ENCODE data around the gene ERC1.

ERC1 gene

GRCh38 chr12:1464925-1465324 is 473.9 kb downstream of the ERC1 start:
- DNase-seq: no peak

GRCh38 chr12:1465990-1466389 is 475.0 kb downstream of the ERC1 start:
- DNase-seq: no peak

- no peak for DNase-seq
Measured at GRCh38 chr12:1466481-1467154, 475.6 kb downstream of the ERC1 start.

DNA sequence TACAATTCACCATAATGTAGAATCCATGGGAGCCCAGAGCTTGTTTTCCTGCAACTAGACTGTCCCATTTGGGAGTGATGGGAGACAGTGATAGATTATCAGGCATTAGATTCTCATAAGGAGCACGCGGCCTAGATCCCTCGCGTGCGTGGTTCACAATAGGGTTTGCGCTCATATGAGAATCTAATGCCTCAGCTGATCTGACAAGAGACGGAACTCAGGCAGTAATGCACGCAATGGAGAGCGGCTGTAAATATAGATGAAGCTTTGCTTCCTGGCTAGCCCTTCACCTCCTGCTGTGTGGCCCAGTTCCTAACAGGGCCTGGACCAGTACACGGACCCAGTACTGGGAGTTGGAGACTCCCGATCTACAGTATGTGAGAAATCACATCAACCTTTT is 476.7 kb downstream of the ERC1 start:
- no peak for DNase-seq

GRCh38 chr12:1469070-1469469 is 478.0 kb downstream of the ERC1 start:
- no peak for DNase-seq

- no peak for DNase-seq
Measured at GRCh38 chr12:1470051-1470450, 479.0 kb downstream of the ERC1 start.

DNA sequence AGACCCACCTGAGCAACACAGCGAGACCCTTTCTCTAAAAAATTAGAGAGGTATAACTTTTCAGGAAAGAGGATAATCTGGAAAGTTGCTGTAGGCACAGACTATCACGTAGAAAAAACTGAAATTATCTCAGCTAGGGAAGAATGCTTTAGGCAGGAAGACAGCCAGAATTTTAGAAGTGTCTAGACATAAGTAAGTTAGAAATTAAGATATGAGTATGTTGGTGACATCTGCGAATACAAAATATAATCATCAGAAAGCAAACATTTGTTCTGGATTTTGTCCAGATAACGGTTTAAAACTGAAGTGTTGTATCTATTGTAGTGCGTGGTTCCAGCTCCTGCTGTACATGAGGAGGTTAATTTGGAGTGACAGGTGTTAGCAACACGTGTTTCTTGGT is 480.2 kb downstream of the ERC1 start:
- DNase-seq: no peak

GRCh38 chr12:1473418-1473817 is 482.4 kb downstream of the ERC1 start:
- DNase-seq: no peak

DNA sequence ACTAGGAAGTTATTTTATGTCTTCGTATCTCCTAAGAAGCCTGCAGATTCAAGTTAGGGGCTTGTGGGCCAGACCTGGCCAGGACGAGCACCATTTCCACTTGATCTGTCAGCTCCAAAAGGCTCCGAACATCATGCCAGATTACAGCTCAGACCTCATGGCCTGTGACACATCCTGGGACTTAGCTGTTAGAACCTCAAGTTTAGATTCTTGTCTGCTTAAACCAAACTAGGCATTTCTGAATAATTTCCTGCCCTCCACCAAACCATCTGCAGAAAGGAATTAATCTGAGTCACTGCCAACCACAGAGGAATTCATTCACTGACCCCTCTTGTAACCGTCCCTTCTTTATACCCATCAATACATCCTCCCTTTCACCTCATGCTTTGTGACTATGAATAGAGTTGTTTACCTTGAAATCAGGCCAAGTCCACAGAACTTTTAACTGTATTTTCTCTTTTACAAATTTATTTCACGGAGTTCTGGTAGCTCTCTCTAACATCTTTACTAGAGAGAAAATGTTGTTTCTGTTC is 483.1 kb downstream of the ERC1 start:
- no peak for DNase-seq

DNA sequence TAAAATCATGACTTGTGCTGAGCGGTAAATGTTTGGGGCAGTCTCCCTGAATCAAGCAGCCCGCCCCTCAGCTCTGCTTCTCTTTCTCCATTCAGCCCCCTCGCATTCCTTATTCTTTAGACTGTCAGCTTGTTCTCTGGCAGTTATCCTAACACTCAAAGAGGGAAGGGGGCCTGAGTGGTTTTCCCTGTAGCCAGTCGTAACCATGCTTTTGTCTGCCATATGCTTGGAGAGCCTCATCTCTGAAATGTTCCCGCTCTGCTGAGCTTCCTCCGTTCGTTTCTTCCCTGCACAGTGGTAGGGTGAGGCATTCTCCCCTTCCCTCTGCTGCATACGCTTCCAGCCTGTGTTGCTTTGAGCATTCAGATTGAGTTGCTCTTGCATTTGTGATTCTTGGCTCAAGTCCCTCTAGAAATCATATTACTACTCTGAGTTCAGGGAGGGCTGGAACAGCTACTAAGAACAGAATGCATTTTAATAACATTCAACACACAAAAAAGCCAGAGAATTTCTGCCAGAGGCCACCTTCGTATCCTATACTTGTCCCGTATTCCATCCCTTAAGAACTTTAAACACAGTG is 483.6 kb downstream of the ERC1 start:
- DNase-seq: no peak

DNA sequence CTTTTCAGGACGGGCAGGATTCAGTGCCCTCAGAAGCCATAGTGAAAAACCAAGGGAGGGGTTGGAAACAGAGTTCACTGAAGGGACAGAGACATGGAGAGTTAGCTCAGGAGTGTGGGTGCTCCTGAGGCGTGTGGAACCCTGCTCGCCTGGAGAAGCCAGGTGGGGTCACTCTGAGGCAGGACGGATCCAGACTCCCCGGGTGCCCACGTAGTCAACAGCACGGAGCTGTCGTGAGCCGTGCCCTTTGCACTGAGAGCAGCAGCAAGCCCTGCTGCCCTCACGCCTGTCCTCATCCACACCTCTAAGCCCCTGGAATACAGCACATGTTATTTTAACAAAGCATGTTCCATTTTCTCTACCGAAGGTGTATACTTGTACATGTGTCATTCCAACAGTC is 488.6 kb downstream of the ERC1 start:
- DNase-seq: no peak

DNA sequence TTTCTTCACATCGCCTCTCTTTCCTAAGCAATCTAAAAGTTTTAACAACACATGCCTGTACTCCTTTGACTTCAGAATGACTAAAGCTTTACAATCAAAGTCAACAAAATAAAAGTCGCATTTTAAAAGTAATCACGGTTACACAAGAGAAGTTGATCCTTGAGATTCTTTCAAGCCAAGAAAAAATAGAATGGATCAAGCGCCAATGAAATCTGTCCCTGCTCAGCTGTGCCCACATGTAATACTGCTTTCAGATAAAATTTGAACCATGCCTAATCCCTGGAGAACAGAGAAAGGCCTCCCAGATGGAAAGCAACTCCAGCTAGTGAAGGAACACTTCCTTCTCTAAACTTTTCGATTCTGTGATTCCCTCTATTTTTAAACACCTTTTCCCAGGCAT is 490.3 kb downstream of the ERC1 start:
- DNase-seq: no peak

DNA sequence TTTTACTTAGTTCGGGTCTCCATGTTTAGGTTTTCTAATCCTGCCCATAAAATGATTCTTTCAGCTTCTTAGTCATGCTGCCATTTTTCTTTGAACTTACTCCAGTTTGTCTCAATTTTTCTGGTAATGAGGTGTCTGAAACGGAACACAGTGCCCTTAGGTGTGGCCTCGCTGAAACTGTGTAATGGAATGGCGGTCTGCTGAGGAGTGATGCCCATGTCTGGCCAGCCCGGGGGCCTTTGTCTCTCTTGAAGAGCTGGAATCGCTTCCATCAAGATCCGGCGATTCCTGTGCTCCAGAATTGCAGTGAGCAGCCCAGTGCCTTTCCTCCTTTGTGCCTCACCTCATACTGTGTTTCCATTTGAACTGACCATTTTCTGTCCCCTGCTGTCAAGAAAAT is 490.9 kb downstream of the ERC1 start:
- no peak for DNase-seq

GRCh38 chr12:1488908-1489381 is 497.9 kb downstream of the ERC1 start:
- no peak for DNase-seq

DNA sequence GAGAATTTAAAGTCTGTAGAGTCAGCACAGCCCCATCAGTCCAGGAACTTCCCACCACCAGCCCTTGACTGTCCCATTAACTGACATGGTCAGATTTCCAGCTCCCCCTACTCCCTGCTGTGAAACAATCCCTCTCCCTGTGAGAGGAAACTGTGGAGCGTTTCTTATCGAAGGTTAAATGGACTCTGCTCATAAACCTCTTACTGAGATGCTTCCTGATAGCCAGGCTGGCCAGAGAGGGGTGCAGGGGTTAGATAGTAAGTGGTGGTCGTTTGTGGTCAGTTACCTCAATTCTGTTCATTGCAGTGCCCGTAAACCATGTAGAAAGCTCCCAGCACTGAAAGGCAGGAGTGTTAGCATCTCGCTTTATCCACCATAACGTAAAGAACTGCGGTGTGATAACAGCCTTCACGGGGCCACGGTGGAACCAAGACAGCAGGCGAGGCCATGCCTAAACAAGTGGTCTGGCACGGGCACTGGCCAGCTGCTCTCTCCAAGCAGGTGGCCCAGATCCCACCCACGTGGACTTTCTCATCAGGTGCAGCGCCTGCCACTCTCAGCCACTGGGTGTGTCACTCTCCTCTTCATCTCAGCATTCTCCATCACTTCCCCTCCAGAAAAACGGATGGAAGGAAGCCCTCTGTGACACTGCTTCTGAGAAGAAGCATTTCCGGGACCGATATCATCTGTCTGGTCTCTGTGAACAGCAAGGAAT is 501.1 kb downstream of the ERC1 start:
- DNase-seq: no peak

- no peak for DNase-seq
Measured at GRCh38 chr12:1493781-1494565, 502.9 kb downstream of the ERC1 start.

DNA sequence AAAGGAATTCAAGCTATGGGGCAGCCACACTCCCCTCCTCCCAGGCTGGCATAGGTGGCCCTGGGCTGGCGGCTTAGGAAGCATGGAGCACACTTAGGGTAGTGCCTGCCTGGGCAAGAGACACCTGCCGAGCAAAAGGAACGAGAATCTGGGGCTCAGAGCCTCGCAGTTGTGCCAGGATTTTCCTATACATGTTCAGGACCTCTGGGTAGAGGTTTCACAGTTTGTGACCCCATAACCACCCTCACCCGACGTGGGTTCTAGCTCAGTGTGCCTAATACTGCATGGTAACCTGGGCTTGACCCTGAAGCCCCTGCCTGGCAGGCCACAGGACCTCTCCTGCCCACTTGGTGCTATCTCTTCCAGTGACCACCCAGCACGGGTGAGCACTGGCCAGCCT is 503.8 kb downstream of the ERC1 start:
- no peak for DNase-seq

DNA sequence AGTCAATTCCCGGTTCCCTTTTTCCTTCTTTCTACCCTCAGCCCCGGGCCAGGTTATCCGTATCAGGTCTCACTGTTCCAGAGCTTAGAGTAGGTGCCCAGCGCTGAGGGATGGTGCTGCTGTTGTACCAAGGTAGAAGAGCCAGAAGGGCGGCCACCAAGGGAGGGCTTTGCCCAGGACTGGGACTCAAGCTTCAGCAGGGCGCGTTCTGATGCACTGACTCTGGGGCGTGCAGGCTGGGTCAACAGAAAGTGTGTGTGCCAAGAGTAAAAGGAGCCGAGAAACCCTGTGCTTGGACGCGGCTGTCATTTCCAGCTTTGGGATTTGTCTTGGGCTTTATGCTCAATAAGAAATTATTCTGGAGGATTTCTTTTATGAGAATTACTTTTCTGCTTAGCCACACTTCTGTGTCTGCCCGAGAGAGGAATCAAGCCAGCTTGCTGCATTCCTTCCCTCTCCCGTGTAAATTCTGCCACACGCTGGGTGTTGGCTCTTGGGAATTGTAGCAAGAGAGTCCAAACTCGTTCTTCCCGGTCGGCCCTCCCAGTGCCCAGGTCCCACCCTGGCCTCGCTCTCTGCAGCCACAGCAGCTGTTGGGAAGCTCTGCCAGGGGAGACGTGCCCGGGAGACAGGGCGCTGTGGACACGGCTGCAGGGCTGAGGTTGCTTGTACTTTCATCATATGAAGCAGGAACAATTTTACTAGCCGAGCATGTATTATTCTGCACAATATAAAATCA is 505.3 kb downstream of the ERC1 start:
- DNase-seq: no peak

DNA sequence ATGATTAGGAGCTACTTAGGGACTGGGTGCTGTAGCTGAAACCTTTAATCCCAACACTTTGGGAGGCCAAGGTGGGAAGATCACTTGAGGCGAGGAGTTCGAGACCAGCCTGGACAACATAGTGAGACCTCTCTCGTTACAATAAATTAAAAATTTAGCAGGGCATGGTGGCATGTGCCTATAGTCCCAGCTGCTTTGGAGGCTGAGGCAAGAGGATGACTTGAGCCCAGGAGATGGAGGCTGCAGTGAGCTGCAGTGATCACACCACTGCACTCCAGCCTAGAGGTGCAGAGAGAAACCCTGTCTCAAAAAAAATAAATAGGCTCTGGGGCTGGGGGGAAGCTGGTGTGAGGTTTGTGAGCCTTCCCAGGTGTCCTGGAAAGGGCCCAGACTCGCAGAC is 506.1 kb downstream of the ERC1 start:
- DNase-seq: no peak

GRCh38 chr12:1498199-1498740 is 507.2 kb downstream of the ERC1 start:
- DNase-seq: no peak

DNA sequence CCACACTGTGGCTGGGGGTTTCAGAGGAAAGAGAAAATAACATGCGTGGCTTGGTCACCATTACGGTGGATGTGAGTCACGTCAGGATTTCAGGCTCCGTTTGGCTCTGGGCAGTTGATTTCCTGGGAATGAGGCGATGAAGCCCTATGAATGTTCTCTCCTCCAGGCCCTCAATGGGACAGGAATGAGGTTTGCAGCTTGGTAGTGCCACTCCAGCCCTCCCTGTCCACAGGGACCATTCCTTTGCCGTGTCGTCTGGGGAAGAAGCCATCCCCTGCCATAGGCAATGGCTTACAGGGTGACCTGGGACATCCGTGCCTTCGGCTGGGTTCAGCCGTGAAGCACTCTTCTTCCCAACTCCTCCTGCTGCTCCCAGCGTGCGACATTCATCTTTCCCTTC is 508.3 kb downstream of the ERC1 start:
- DNase-seq: no peak

DNA sequence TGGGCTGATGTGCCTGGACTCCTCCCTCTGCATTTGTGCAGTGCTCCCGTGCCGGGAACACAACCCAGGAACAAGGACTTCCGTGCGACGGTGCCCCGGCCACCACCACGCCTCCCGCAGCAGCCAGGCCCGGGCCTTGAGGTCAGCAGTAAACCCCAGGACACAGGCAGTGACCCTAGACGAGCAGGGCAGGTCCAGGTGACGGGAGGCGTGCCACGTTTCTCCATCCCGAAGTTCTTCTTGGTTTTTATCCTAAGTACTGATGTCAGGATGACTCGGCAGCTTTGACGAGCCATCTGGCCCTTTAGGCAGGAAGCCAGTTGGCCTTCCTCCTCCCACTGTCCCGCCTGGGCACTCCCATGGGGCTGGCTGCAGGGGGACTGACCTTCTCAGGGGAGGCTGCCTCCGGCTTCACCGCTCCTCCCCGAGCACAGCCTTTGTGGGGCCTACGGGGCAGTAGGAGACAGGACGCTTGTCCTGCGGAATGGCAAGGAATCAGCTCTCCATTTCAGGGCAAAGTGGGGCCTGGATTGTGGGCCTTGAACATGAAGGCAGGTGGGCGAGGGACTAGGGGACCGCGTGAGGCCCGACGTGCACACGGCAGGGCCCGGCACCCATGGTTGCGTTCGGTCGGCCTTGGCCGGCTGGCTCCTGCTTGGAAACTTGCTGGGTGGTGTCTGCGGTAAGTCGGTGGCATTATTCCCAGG is 509.2 kb downstream of the ERC1 start:
- DNase-seq: no peak
